NCI-H2107 (cell line): ENCODE data around the gene TEX13D.

Experiments used
- DNase-seq: peaks from one replicate; lab custom pipeline; 2025; lab: John Stamatoyannopoulos, UW

Gene TEX13D

GRCh38 chrX:124348182-124348581, 15.7 kb downstream of the TEX13D start:
- DNase-seq, result no peak

GRCh38 chrX:124348885-124349453, 16.5 kb downstream of the TEX13D start:
- no peak for DNase-seq

GRCh38 chrX:124354648-124355047, 22.2 kb downstream of the TEX13D start:
- DNase-seq, result no peak

- no peak for DNase-seq
Measured at GRCh38 chrX:124358800-124359383, 26.4 kb downstream of the TEX13D start.

GRCh38 chrX:124362072-124362471, 29.6 kb downstream of the TEX13D start:
- DNase-seq, result no peak

GRCh38 chrX:124362761-124363160, 30.3 kb downstream of the TEX13D start:
- DNase-seq, result no peak

GRCh38 chrX:124369722-124370121, 37.3 kb downstream of the TEX13D start:
- no peak for DNase-seq

- DNase-seq, result no peak
Measured at GRCh38 chrX:124373348-124373747, 40.9 kb downstream of the TEX13D start.

- DNase-seq, result no peak
Measured at GRCh38 chrX:124378643-124379042, 46.2 kb downstream of the TEX13D start.

GRCh38 chrX:124383354-124383753, 50.9 kb downstream of the TEX13D start:
- DNase-seq, result no peak

GRCh38 chrX:124386401-124386800, 53.9 kb downstream of the TEX13D start:
- no peak for DNase-seq
